ENCODE data around the gene CCDC90B. TPM values are rescaled to one million over a fixed set of nuclear protein-coding genes. Genes with fewer than 3 reads are reported as not detected.

Gene CCDC90B
- total and polyA plus RNA-seq, 2 of the 13 experiments (the other 11 are each of a cell fraction or from before 2014, with no cell fraction given) = 17.1 to 46.1 TPM

DNA sequence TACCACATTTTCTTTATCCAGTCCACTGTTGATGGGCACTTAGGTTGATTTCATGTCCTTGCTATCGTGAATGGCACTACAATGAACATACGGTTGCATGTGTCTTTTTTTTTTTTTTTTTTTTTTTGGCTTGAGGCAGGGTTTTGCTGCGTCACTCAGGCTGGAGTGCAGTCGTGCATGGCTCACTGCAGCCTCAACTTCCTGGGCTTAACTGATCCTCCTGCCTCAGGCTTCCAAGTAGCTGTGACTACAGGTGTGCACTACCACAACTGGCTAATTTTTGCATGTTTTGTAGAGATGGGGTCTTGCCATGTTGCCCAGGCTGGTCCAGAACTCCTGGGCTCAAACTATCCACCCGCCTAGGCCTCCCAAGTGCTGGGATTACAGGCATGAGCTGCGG lies 1.5 kb upstream of the CCDC90B start:
- H3K79me2 ChIP-seq (ENCODE audit: insufficient read depth, low read length) = peaks cover 9% of the 10 kb centered on the region
- H3K4me2 ChIP-seq (ENCODE audit: low read depth, low read length) = no peak overlapping the region
- in situ Hi-C loops (cut with HindIII; ENCODE audit: extremely low pct_ligation_motif_present, low pct_unique_long_range_greater_than_20kb) (no loop called here), intact Hi-C loops (cut with micrococcal nuclease; ENCODE audit: unreplicated experiment) (loop anchor here (10.0 kb wide), 2 partner anchors 303 to 383 kb away; partner anchors contain the start of genes DDIAS and PRCP)
- ChIA-PET POLR2A (no interaction called here), CTCF (ENCODE audit: low intra/inter-chr PET ratio, low total read pairs) (no interaction called here)
- no peak for TF ChIP-seq KLF16 (CRISPR knock-in tag; IDR thresholded peaks at IDR 0.05)
- no peak for TF ChIP-seq EZH2 (conservative IDR thresholded peaks at IDR 0.05; ENCODE audit: low read depth, low read length)
- TF ChIP-seq AFF4 (CRISPR knock-in tag; IDR thresholded peaks at IDR 0.05) = no peak
- no peak for TF ChIP-seq MEIS1 (CRISPR knock-in tag; IDR thresholded peaks at IDR 0.05; ENCODE audit: borderline replicate concordance)
- no peak for TF ChIP-seq ZNF883 (CRISPR knock-in tag; IDR thresholded peaks at IDR 0.05; ENCODE audit: not compliant biosample characterization)
- TF ChIP-seq ZNF773 (CRISPR knock-in tag; IDR thresholded peaks at IDR 0.05; ENCODE audit: borderline replicate concordance) = no peak
- TF ChIP-seq ZNF598 (CRISPR knock-in tag; IDR thresholded peaks at IDR 0.05; ENCODE audit: borderline replicate concordance) = no peak
- no peak for TF ChIP-seq ZNF792 (CRISPR knock-in tag; IDR thresholded peaks at IDR 0.05)
- no peak for TF ChIP-seq ZFP37 (CRISPR knock-in tag; IDR thresholded peaks at IDR 0.05; ENCODE audit: borderline replicate concordance)
- no peak for TF ChIP-seq ZNF772 (CRISPR knock-in tag; IDR thresholded peaks at IDR 0.05)
- no peak for TF ChIP-seq SRSF4 (IDR thresholded peaks at IDR 0.05; ENCODE audit: low read depth, low read length, poor library complexity, severe bottlenecking)
- TF ChIP-seq CREM (IDR thresholded peaks at IDR 0.05) = no peak
- no peak for TF ChIP-seq CREM (CRISPR knock-in tag; IDR thresholded peaks at IDR 0.05)
- no peaks in the 10 kb centered on the region for H3K9me3 ChIP-seq (ENCODE audit: low read length)
- H3K27ac ChIP-seq (ENCODE audit: extremely low read length, insufficient read depth, low read length) = no peak overlapping the region
- no peak overlapping the region for H3K9ac ChIP-seq (ENCODE audit: insufficient read depth, low read depth, low read length)
- FAIRE-seq = no peak
- no peaks in the 10 kb centered on the region for H4K20me1 ChIP-seq (ENCODE audit: insufficient read depth, low read length)
- H3K4me1 ChIP-seq (ENCODE audit: insufficient read depth, low read length) = peaks cover 24% of the 10 kb centered on the region
- no TSS peak for BruUV-seq (replicated peaks)
- no peak for DNase-seq (ENCODE audit: low spot score)
- no peak overlapping the region for H3K4me3 ChIP-seq (replicated peaks in 1 of 3; ENCODE audit: insufficient read depth in 1 of 3, low read depth in 2 of 3, low read length in 3 of 3)
- H2AFZ ChIP-seq (ENCODE audit: low read length) = no peak overlapping the region
- ATAC-seq = no peak
- no peaks in the 10 kb centered on the region for H3K27me3 ChIP-seq (ENCODE audit: control insufficient read depth in 1 of 2, insufficient read depth in 2 of 2, low read length in 2 of 2)
- WGBS (ENCODE audit: low lambda C conversion rate) = 79% methylated on average over 6 of the region's 6 CpGs
- no peaks in the 10 kb centered on the region for H3K36me3 ChIP-seq (replicated peaks in 1 of 2; ENCODE audit: control insufficient read depth in 1 of 2, insufficient read depth in 2 of 2, low read length in 2 of 2)

Measured in HepG2 (cell line).